Stromal cell of bone marrow (primary cell): ENCODE data around the gene LYRM2.

ENCODE experiments used
- DNase-seq: peaks from one replicate; pipeline ENCODE4 v3.0.0-alpha.2; 2012; ENCODE audit warnings: low read depth

The LYRM2 gene

GRCh38 chr6:89591745-89592144, 46.8 kb downstream of the LYRM2 start:
- no peak for DNase-seq

GRCh38 chr6:89590133-89590532, 48.4 kb downstream of the LYRM2 start:
- no peak for DNase-seq

- no peak for DNase-seq
These were observed 49.1 kb downstream of the LYRM2 start for GRCh38 chr6:89589297-89590025.

DNA sequence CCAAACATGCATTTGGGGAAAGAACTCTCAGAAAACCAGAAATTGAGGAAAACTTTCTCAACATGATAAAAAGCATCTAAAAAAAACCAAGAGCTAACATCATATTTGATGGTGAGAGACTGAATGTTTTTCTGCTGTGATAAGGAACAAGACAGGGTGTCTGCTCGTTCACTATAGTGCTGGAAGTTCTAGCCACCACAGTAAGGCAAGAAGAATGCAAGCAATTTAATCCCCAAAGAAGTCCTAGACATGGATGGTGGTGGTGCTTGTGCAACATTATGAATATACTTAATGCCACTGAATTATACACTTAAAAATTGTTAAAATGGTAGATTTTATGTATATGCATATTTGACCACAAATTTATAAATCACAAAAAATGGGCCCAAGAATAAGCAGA, 53.4 kb downstream of the LYRM2 start:
- DNase-seq = no peak

GRCh38 chr6:89584539-89584938, 54.0 kb downstream of the LYRM2 start:
- no peak for DNase-seq

GRCh38 chr6:89583559-89583958, 55.0 kb downstream of the LYRM2 start:
- no peak for DNase-seq

DNA sequence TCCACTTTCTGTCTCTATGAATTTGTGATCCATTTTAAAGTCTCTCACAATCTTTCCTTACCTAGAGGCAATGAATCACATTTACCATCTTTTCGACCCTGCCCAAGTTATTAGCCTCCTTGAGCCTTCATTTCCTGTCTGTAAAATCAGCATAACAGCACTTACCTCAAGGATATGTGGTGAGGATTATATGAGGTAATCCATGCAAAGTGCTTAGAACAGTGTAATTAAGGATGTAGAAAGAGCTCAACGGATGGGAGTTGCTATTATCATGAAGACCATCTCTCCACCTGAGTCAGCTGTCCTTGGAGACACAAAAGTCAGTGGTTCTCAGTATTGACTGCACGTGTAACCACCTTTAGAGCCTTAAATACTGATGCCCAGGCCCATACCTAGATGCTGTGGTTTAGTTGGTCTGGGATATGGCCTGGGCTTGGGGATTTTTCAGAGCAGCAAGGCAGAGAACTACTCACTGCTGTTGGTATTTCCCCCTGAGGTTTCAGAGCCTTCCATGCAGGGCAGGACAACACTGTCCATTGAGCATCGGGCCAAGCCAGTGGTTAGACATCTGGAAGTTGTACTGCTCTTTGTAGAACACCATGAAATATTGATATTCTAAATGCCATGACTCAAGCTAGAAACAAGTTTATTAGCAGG, 55.8 kb downstream of the LYRM2 start:
- no peak for DNase-seq

GRCh38 chr6:89581689-89582088, 56.9 kb downstream of the LYRM2 start:
- no peak for DNase-seq

GRCh38 chr6:89580997-89581666, 57.4 kb downstream of the LYRM2 start:
- no peak for DNase-seq

DNA sequence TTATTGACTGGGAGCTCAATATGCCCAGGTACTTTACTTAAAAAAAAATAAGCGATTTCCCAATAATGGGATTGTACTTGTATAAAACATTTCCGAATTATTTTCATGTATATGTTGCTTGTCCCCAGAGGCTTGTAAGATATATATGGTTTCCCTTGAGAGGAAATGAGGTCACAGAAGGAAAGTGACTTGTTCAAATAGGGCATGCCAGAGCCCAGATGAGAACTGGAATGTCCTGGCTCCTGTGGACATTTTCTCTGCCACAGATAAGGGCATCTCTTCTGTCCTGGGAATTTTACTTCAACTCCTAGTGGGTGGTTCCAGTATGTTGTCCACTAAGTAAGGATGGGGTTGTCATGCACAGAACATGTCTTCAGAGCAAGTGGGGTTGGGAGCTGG, 63.0 kb downstream of the LYRM2 start:
- no peak for DNase-seq

DNA sequence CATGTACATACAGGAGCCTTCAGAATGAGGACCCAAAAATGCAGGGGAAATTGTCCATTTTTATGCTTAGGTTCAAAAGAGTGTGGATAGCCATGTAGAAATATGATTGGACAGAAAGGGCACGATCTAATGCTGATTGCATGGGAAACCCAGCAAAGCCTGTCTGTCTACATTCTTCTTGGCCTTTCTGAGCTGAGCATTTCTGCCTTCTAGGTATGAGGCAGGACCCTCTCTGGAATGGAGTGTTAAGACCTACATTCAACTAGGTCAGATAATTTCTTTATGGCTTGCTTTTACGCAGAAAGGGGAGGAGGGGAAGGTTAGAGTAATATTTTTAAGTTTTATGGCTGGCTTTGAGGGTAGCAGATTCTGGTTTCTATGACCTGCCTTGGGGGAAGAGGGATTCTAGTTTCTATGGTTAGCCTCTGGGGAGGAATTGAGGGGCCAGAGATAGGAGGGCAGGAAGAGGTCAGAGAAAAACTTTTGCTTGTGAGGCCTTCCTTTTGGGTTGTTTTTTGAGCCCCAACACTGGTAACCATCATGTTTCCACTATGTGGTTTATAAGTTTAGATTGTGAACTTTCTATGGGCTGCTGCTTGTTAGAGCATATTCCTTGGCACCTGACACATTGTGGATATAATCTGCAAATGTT, 63.5 kb downstream of the LYRM2 start:
- no peak for DNase-seq

DNA sequence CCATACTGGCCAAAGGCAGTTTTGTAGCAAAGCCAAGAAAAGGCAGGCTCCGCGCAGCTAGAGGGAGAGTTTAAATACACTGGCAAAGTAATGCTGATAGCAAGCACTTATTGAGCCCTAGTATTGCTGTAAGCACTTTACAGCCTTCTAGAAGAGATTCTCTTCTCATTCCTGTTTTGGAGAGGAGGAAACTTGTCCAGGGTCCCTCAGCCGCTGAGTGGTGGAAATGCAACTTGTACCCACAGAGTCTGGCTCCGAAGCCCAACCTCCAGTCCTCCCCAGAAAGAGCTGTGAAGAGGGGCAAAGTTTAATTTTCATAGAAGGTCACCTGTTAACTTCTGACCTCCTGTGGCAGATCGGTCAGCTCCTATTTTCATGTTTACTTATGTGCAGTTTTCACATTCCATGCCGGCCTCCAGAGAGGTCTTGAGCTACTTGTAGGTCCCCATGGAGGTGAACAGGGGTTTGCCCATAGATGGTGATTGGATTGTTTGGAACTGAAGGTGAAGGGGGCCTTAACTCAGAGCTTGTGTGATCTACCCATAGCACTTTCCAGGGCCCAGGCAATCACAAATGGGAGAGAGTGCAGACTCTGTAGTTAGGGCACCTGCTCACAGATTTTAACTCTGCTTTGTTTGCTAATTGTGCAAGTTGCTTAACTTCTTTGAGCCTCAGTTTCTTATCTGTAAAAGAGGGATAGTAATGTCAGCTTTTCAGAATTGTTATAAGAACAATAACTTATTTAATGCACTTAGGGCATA, 70.7 kb downstream of the LYRM2 start:
- DNase-seq = no peak

DNA sequence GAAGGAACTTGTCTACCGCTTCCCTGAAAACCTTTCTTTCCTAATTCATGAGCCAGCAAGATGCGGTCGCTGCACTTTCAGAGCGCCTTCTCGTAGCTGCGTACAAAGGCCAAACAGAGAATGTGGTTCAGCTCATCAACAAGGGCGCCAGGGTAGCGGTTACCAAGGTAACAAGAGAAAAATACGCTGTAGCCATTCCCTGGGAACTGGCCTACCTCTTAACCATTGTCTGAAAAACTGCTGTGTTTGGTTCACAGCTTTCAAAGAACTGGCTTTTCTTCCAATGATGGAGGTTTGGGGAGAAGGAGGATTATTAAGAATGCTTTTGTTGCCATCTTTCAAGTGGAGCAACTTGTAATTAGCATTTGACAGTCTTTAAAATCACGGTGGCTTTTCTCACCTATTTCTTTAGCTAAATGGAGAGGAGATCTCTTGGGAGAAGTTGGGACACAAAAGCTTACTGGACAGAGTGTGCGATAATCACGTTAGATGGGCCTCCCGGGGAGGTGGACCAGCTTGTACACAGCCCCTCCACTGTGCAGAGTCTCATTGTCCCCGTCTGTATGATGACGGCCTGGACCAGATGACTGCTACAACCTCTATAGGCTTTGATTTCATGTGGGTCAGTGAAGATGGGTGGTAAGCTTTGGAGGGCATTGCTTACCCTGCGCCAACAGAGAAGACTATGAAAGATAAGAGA, 71.5 kb downstream of the LYRM2 start:
- DNase-seq = no peak

DNA sequence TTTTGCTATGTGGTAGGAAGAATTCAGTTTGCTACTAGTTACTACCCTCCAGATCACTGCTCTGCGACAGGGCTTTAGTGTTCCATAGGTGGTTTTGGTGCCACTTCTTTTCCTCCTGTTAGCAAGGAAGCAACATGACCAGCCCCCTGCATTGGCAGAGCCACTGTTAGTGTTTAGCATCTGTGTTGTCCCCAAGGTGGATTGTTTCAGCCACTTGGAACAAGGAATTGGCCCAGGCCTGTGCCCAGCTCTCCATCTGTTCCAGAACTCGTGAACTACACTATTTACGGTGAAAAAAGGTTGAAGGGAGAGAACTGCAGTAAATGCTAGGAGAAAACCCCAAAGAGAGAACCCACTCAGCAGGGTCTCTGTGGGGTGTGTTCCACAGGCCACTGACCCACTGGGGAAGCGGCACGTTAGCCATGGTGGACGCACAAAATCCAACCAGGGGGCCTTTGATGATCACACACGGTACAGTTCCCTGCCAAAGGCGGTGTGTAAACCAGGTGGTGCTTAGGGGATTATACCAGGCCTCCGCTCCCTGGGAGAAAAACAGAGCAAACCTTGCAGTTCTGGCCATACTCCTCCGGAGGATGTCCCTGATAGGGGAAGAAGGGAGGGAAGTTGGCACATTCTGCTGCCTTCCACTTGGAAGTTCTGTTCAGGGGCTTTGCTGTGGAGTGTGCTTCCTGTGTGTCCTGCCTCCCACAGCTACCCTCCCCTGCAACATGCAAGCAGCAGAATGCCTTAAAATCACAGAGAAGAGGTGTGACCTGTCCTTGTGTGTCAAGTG, 72.3 kb downstream of the LYRM2 start:
- no peak for DNase-seq

DNA sequence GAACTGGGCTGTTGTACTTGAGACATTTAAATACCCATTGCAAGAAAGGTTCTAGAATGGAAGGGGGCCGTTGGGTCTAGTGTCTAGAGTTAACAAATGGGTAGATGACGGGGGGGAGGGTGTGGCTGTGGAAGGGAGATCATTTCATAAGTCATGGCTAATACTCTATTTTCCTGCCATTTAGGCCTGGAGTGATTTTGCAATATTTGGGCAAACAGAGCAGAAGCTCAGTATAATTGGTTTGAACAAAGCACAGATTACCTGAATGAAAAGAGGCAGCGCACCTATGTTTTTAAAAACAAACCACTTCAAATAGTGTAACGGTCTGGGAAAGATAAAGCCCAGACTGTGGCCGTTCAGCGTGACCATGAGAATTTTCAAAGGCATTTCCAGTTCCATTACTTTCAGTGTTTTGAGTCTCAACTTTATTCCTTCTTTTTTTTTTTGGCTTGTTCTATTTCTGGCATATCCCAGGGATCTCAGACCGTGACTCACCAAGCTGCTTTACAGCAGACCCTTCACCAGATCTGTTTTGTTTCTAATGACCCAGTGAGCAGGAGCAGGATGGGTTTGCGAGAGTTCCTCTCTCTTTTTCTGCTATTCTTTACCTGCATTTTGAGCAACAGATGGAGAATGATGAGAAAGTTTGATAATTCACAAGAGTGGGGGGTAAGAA, 73.7 kb downstream of the LYRM2 start:
- no peak for DNase-seq

DNA sequence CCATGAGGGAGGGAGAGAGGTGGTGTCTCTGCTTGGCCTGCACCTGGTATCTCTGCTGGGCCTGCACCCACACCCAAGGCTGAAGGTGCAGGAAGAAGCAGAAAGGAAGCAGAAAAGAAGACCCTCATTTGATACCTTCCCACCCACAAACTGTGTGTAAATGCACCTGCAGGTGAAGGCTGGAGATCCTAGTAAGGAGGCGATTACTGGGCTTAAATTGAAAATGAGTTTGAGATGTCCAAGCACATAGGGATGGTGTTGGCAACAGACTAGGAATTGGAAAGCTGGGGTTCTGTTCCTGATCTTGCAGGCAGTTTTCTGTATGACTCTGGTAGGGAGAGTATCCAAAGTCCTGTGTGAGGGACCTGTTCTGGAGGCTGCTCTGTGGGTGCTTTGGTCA, 74.7 kb downstream of the LYRM2 start:
- DNase-seq = no peak

DNA sequence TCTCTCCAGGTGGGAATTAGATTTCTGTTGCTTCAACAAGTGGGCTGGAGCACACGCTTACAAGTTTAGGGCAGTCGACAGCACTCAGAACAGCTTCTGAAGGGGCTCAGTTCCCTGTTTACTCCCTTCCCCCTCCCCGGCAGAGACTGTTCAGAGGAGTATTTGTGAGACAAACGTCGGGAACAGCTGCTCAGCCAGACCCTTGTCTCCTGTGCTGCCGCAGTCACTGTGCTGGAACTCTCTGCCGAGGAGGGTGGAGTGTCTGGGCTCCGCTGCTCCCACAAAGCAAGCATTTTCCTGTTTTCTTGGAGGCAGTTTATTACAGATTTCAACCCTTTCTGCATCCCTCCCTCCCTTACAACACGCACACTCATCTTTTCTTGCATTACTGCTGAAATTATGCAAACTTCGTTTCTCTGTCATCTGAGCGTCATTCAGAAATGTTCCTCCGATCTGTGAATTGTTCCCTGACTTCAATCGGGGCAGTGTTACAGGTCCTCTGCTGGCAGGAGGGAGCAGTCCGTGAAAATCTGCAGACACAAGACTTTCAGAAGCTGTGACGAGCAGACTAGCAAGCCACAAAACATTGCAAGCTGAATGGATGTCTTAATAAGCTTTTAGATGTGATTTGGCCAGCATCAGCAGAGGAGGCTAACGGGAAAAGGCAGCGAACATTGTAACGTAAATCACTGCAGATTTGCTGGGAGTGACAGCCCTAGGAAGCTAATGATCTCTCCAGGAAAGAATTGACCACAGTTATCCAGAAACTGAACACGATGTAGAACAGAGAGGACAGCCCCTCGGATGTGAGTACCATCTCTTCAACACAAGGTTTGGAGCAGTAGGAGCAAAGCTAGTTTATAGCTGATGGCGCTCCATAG, 76.2 kb downstream of the LYRM2 start:
- DNase-seq = peak; percentile 33

DNA sequence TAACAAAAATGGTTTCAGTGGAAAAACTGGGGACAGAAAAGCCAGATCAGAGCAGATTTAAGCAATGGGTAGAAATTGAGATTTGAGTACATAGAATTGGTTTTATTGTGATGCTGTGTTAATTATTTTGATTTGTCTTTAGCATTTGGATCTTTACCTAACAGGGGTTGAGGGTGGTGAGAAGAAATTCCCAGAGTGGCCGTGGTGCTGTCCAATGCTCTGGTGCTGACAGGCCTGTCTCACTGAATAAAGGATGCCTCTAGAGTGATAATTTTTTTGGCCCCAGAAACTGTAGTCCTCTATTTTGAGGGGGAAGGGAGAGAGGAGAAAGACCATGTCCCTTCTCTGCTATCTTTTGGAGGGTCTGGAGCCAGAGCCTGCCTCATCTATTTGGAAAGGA, 79.1 kb downstream of the LYRM2 start:
- no peak for DNase-seq

DNA sequence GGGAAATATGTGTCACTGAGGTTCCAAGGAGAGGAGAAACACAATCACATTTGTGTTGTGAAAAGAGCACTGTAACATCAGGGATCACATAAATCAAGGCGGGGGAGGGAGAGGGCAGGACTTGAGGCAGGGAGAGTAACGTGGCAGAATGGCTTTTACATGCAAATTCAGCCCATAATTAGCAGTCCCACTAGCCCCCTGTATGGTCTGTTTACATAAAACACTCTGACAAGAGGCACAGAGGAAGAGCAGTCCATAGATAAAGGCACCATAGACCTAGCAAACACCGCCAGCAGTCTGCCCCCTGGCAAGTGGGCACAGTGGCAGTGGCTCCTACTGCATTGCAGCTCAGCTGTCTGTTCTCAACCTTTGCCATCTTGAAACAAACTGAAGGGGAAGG, 82.7 kb downstream of the LYRM2 start:
- no peak for DNase-seq
